ENCODE measurements around the gene HTRA3. TPM values are rescaled to one million over a fixed set of nuclear protein-coding genes. Genes with fewer than 3 reads are reported as not detected.

HTRA3 gene
- total RNA-seq, 4 donors from 2014 or later, result 3.3 to 22.5 (median 10.3) TPM

GRCh38 chr4:8274066-8274652 is 4.6 kb downstream of the HTRA3 start:
- no peak for DNase-seq (ENCODE audit: low spot score in 2 of 2)
- no peak overlapping the region for H3K27ac ChIP-seq
- no peaks in the 10 kb centered on the region for H3K9me3 ChIP-seq
- peaks cover 19% of the 10 kb centered on the region for H3K27me3 ChIP-seq
- WGBS, result 91% methylated on average over 21 of the region's 21 CpGs
- peaks cover 63% of the 10 kb centered on the region for H3K4me1 ChIP-seq
- H3K36me3 ChIP-seq, result no peaks in the 10 kb centered on the region
- no peak overlapping the region for H3K4me3 ChIP-seq
- TF ChIP-seq POLR2A (IDR thresholded peaks at IDR 0.05) (no peak), EP300 (IDR thresholded peaks at IDR 0.05) (no peak), CTCF (IDR thresholded peaks at IDR 0.05) (no peak), POLR2AphosphoS5 (IDR thresholded peaks at IDR 0.05) (no peak)

- TF ChIP-seq CTCF (IDR thresholded peaks at IDR 0.05), result no peak
- no peak for TF ChIP-seq POLR2A (IDR thresholded peaks at IDR 0.05)
- no peak for TF ChIP-seq EP300 (IDR thresholded peaks at IDR 0.05)
- no peak for TF ChIP-seq POLR2AphosphoS5 (IDR thresholded peaks at IDR 0.05)
- peaks cover 55% of the 10 kb centered on the region for H3K4me1 ChIP-seq
- no peak overlapping the region for H3K4me3 ChIP-seq
- WGBS, result 36% methylated on average over 11 of the region's 19 CpGs
- H3K27me3 ChIP-seq, result peaks cover 12% of the 10 kb centered on the region
- H3K27ac ChIP-seq, result no peak overlapping the region
- H3K9me3 ChIP-seq, result no peaks in the 10 kb centered on the region
- peak; percentile 92 to 94 for DNase-seq (ENCODE audit: low spot score in 2 of 2)
- no peaks in the 10 kb centered on the region for H3K36me3 ChIP-seq
These were observed 5.4 kb downstream of the HTRA3 start for GRCh38 chr4:8274765-8275547.

DNA sequence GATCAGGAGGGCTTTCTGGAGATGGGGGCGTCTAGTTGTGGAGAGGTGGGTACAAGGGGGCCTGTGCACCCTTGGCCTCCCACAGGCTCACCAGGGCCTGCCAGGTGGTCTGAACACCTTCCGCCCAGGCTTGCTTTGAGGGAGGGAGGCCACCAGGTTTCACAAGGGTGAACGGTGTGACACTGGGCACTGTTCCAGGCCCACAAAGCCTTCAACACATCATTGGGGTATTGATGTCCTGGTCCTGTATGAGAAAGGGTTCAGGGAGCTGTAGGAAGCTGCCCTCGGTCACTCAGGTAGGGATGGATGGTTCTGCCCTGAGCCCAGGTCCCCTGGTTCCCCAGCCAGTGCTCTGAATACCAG is 6.0 kb downstream of the HTRA3 start:
- WGBS, result 89% methylated on average over 3 of the region's 4 CpGs
- Histone ChIP-seq H3K4me1 (peaks cover 49% of the 10 kb centered on the region), H3K27ac (no peak overlapping the region), H3K27me3 (peaks cover 6% of the 10 kb centered on the region), H3K9me3 (no peaks in the 10 kb centered on the region), H3K36me3 (no peaks in the 10 kb centered on the region), H3K4me3 (no peak overlapping the region)
- no peak for DNase-seq (ENCODE audit: low spot score in 2 of 2)
- TF ChIP-seq EP300 (IDR thresholded peaks at IDR 0.05), result no peak

- no peak for TF ChIP-seq CTCF (IDR thresholded peaks at IDR 0.05)
- no peak for TF ChIP-seq EP300 (IDR thresholded peaks at IDR 0.05)
- no peak for TF ChIP-seq POLR2AphosphoS5 (IDR thresholded peaks at IDR 0.05)
- TF ChIP-seq POLR2A (IDR thresholded peaks at IDR 0.05), result no peak
- peak in 1 of 2 donors; percentile 76 for DNase-seq (ENCODE audit: low spot score in 2 of 2)
- Histone ChIP-seq H3K9me3 (no peaks in the 10 kb centered on the region), H3K4me1 (peaks cover 53% of the 10 kb centered on the region), H3K36me3 (no peaks in the 10 kb centered on the region), H3K27ac (no peak overlapping the region), H3K4me3 (no peak overlapping the region), H3K27me3 (no peaks in the 10 kb centered on the region)
- WGBS, result 37% methylated on average over 19 of the region's 24 CpGs
These were observed 7.0 kb downstream of the HTRA3 start for GRCh38 chr4:8276358-8277240.

DNA sequence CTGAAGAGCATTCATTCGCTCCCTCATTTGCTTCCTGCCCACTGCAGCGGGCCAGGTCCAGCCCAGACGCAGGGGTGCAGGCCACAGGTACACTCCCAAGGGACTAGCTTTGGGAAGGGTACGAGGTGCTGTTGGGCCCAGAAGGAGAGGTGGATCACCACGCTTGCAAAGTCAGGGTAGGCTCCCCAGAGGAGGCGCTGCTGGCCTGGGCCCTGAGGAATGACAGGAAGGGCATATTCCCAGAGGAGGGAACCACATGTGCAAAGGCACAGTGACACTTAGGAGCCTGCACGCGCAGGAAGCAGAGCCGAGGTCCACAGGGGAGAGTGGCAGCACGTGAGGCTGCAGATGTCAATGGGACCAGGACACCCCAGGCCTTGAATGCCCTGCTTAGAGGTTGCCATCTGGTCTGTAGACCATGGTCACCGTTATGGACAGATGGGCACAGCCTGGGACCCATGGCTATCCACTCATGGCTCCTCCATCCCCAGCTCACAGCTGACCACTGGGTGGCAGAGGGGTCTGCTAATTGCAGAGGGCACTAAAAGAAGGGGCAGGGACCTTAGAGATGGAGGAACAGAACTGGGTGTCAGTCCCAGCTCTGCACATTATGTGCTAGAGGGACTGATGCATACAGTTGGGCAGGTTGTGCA is 7.9 kb downstream of the HTRA3 start:
- Histone ChIP-seq H3K36me3 (no peaks in the 10 kb centered on the region), H3K27ac (no peak overlapping the region), H3K4me1 (peaks cover 55% of the 10 kb centered on the region), H3K9me3 (no peaks in the 10 kb centered on the region), H3K27me3 (no peaks in the 10 kb centered on the region), H3K4me3 (no peak overlapping the region)
- TF ChIP-seq POLR2A (IDR thresholded peaks at IDR 0.05) (no peak), EP300 (IDR thresholded peaks at IDR 0.05) (no peak), POLR2AphosphoS5 (IDR thresholded peaks at IDR 0.05) (no peak), CTCF (IDR thresholded peaks at IDR 0.05) (no peak)
- WGBS, result 85% methylated on average over 10 of the region's 11 CpGs
- DNase-seq (ENCODE audit: low spot score in 2 of 2), result peak in 1 of 2 donors; percentile 59

Data from suprapubic skin (tissue), 4 donors.